BE2C (cell line): ENCODE measurements around the gene OSBPL2.

Experiments
- DNase-seq: peaks from one replicate; pipeline ENCODE4 v3.0.0-alpha.2; 2020
- H3K27me3 ChIP-seq: fragments of 250-450 bp; sonication (Bioruptor Pico); 2 replicates; pipeline ENCODE4 v1.5.1; 2020; ENCODE audit warnings: mild to moderate bottlenecking
- H3K36me3 ChIP-seq: fragments of 250-450 bp; sonication (Bioruptor Pico); 2 replicates; pipeline ENCODE4 v1.5.1; 2020; ENCODE audit warnings: mild to moderate bottlenecking
- H3K4me1 ChIP-seq: fragments of 250-450 bp; sonication (Bioruptor Pico); 2 replicates; pipeline ENCODE4 v1.5.1; 2020
- H3K4me3 ChIP-seq: 2 replicates; pipeline ENCODE4 v1.5.1; 2011; ENCODE audit warnings: low read depth, low read length
- H3K9me3 ChIP-seq: fragments of 250-450 bp; sonication (Bioruptor Pico); 2 replicates; pipeline ENCODE4 v1.5.1; 2020
- TF ChIP-seq, protein P1 (sequence below): IDR thresholded peaks from 2 replicates; pipeline ENCODE4 v1.5.1; 2012; ENCODE audit warnings: mild to moderate bottlenecking, low read depth, low read length

OSBPL2 gene

DNA sequence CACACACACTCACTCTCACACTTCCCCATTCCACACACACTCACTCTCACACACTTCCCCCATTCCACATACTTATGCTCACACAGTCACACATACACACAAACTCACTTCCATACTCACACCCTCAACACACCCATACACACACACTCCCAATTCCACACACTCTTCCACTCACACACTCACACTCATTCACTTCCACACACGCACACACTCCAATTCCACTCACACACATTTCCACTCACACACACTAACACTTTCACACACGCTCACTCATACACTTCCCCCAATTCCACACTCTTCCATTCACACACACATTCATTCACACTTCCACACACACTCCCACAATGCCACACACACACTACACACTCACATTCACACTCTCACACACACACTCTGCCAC, 8.0 kb upstream of the OSBPL2 start:
- Histone ChIP-seq H3K4me3 (no peak overlapping the region), H3K27me3 (no peaks in the 10 kb centered on the region), H3K9me3 (no peaks in the 10 kb centered on the region), H3K4me1 (no peaks in the 10 kb centered on the region), H3K36me3 (no peaks in the 10 kb centered on the region)
- TF ChIP-seq, protein P1, sequence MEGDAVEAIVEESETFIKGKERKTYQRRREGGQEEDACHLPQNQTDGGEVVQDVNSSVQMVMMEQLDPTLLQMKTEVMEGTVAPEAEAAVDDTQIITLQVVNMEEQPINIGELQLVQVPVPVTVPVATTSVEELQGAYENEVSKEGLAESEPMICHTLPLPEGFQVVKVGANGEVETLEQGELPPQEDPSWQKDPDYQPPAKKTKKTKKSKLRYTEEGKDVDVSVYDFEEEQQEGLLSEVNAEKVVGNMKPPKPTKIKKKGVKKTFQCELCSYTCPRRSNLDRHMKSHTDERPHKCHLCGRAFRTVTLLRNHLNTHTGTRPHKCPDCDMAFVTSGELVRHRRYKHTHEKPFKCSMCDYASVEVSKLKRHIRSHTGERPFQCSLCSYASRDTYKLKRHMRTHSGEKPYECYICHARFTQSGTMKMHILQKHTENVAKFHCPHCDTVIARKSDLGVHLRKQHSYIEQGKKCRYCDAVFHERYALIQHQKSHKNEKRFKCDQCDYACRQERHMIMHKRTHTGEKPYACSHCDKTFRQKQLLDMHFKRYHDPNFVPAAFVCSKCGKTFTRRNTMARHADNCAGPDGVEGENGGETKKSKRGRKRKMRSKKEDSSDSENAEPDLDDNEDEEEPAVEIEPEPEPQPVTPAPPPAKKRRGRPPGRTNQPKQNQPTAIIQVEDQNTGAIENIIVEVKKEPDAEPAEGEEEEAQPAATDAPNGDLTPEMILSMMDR, result no peak
- no peak for DNase-seq

- H3K36me3 ChIP-seq, result no peaks in the 10 kb centered on the region
Observed at GRCh38 chr20:62230696-62231095, 7.6 kb upstream of the OSBPL2 start.

DNA sequence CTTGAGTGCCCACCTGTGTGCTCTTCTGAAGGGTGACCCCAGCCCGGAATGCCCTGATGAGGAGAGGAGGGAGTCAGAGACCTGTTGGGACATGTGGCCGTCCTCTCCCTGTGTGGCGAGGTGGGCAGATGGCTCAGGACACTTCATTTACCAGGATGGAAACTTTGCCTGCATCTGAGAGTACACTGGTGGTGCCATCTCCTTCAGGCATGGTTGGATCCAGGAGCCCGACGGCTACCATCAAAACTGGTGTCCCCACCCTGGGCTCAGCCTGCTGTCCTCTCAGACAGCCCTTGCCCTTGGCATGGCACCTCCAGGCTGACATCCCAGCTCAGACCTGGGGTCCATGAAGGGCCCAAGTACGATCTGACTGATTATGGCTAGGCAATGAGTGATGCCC, 7.0 kb upstream of the OSBPL2 start:
- TF ChIP-seq, protein P1, result no peak
- H3K4me3 ChIP-seq, result no peak overlapping the region
- H3K36me3 ChIP-seq, result no peaks in the 10 kb centered on the region
- no peaks in the 10 kb centered on the region for H3K4me1 ChIP-seq
- no peaks in the 10 kb centered on the region for H3K9me3 ChIP-seq
- DNase-seq, result no peak
- H3K27me3 ChIP-seq, result no peaks in the 10 kb centered on the region

More at GRCh38 chr20:62230696-62231095, 7.6 kb upstream of the OSBPL2 start:
- H3K4me1 ChIP-seq, result no peaks in the 10 kb centered on the region
- no peaks in the 10 kb centered on the region for H3K9me3 ChIP-seq
- DNase-seq, result no peak
- TF ChIP-seq, protein P1, result no peak
- H3K27me3 ChIP-seq, result no peaks in the 10 kb centered on the region
- H3K4me3 ChIP-seq, result no peak overlapping the region

DNA sequence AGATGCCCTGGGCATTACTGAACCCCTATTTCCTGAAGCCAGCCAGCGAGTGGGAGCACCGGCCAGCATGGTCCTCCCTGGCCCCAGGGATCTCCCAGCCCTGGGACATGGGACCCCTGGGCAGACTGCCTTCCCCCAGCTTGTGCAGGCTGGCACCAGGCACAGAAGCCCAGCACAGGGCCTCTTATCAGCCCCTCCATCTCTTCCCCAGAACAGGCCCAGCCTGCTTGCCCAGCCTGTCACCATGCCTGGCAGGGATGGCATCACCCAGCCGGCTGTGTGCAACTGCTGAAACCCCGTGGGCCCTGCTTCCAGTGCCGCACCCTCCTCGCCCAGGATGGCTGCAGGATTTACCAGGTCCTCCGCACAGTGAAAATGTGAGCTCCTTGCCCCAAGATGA, 6.1 kb upstream of the OSBPL2 start:
- no peaks in the 10 kb centered on the region for H3K27me3 ChIP-seq
- TF ChIP-seq, protein P1, result no peak
- H3K36me3 ChIP-seq, result no peaks in the 10 kb centered on the region
- no peaks in the 10 kb centered on the region for H3K9me3 ChIP-seq
- no peak for DNase-seq
- no peak overlapping the region for H3K4me3 ChIP-seq
- no peaks in the 10 kb centered on the region for H3K4me1 ChIP-seq

GRCh38 chr20:62232770-62233645, 5.3 kb upstream of the OSBPL2 start:
- no peak for DNase-seq
- Histone ChIP-seq H3K9me3 (no peaks in the 10 kb centered on the region), H3K36me3 (no peaks in the 10 kb centered on the region), H3K4me3 (no peak overlapping the region), H3K27me3 (no peaks in the 10 kb centered on the region), H3K4me1 (no peaks in the 10 kb centered on the region)
- TF ChIP-seq, protein P1, result no peak

DNA sequence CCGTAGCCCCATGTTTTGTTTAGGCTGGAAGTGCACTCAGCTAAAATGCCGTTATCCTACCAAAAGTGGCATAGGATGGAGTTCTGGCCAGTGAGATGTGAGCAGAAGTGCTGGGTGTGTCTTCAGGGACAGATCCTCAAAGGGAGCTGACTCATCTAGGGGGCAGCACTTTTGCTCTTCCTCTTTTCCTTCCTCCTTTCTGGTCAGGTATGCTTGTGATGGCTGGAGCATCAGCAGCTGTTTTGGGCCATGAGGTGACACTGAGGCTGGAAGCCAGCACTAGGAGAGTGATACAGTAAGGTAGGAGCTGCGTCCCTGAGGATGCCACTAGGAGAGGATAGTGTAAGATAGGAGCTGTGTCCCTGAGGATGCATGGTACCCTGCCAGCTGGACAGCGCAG, 4.6 kb upstream of the OSBPL2 start:
- no peak for DNase-seq

More for the DNA sequence above, 4.6 kb upstream of the OSBPL2 start:
- H3K36me3 ChIP-seq, result no peaks in the 10 kb centered on the region
- TF ChIP-seq, protein P1, result no peak
- H3K4me1 ChIP-seq, result no peaks in the 10 kb centered on the region
- no peaks in the 10 kb centered on the region for H3K27me3 ChIP-seq
- no peak overlapping the region for H3K4me3 ChIP-seq
- H3K9me3 ChIP-seq, result no peaks in the 10 kb centered on the region
